HG03439 (cell line): Measurements from ENCODE around the gene CCDC60.

Experiments used
- ATAC-seq: cut with Tn5 transposase; IDR thresholded peaks from one replicate; pipeline ENCODE4 v1.9.1; 2021; ENCODE audit warnings: mild to moderate bottlenecking, moderate library complexity; ENCODE audit not compliant: unreplicated experiment

CCDC60 gene

GRCh38 chr12:119383206-119383605, 48.7 kb downstream of the CCDC60 start:
- no peak for ATAC-seq

GRCh38 chr12:119384340-119384739, 49.8 kb downstream of the CCDC60 start:
- ATAC-seq = no peak

- no peak for ATAC-seq
Measured at GRCh38 chr12:119385659-119386058, 51.1 kb downstream of the CCDC60 start.

GRCh38 chr12:119389687-119390086, 55.2 kb downstream of the CCDC60 start:
- ATAC-seq = no peak

GRCh38 chr12:119391673-119392072, 57.1 kb downstream of the CCDC60 start:
- no peak for ATAC-seq

GRCh38 chr12:119393677-119394076, 59.1 kb downstream of the CCDC60 start:
- ATAC-seq = no peak

- no peak for ATAC-seq
Measured at GRCh38 chr12:119397540-119397939, 63.0 kb downstream of the CCDC60 start.

- no peak for ATAC-seq
Measured at GRCh38 chr12:119398190-119398589, 63.7 kb downstream of the CCDC60 start.

GRCh38 chr12:119399301-119399700, 64.8 kb downstream of the CCDC60 start:
- no peak for ATAC-seq

GRCh38 chr12:119406308-119406707, 71.8 kb downstream of the CCDC60 start:
- ATAC-seq = no peak

- no peak for ATAC-seq
Measured at GRCh38 chr12:119406811-119407210, 72.3 kb downstream of the CCDC60 start.

GRCh38 chr12:119409043-119409442, 74.5 kb downstream of the CCDC60 start:
- ATAC-seq = no peak

GRCh38 chr12:119410396-119410795, 75.9 kb downstream of the CCDC60 start:
- no peak for ATAC-seq

- ATAC-seq = no peak
Measured at GRCh38 chr12:119412306-119412705, 77.8 kb downstream of the CCDC60 start.

GRCh38 chr12:119412811-119413794, 78.6 kb downstream of the CCDC60 start:
- ATAC-seq = no peak

GRCh38 chr12:119415714-119416113, 81.2 kb downstream of the CCDC60 start:
- no peak for ATAC-seq

GRCh38 chr12:119417440-119417839, 82.9 kb downstream of the CCDC60 start:
- ATAC-seq = no peak

- ATAC-seq = no peak
Measured at GRCh38 chr12:119419381-119419780, 84.9 kb downstream of the CCDC60 start.

GRCh38 chr12:119423285-119423684, 88.8 kb downstream of the CCDC60 start:
- ATAC-seq = no peak

- no peak for ATAC-seq
Measured at GRCh38 chr12:119425623-119426022, 91.1 kb downstream of the CCDC60 start.

- no peak for ATAC-seq
Measured at GRCh38 chr12:119431151-119431550, 96.6 kb downstream of the CCDC60 start.

- ATAC-seq = no peak
Measured at GRCh38 chr12:119432949-119433348, 98.4 kb downstream of the CCDC60 start.
